Measurements from ENCODE around the gene LYL1. TPM values are rescaled to one million over a fixed set of nuclear protein-coding genes. Genes with fewer than 3 reads are reported as not detected.

Gene LYL1
- polyA plus RNA-seq, 1 donor from 2014 or later: not detected

DNA sequence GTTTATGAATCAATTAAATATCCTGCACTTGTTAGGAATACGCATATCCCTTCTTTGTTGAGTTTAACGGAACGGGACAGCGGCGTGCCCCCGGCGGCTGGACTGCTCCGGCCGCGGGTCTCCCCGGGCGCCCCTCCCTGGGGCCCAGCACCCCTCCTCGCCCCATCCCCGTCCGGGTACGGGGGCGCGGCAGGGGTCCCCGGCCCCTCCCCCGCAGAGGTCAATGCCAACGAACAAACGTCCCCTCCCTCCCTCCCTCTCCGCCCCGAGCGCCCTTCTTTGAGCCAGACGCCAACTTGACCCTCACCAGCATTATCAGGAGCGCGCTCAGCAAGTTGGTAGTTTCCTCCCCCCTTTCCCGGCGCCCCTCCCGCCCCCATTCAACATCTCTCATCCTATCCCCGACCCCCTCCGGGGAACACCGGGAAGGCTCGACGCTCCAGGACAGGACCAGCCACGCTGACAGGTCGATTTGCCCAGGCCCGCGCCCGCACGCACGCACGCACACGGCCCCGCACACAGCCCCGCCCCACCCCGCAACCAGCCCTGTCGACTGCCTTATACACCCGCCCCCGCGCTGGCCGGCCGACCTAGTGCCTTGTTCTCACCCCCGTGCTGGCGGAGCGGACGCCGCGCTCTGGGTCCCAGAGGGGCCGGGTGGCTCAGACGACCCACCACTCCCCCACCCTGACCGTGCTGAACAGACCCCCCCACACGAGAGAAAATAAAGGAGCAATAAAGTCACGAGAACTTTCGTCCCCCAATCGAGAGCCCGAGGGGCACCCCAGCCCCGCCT is 5.0 kb downstream of the LYL1 start:
- Histone ChIP-seq H3K27me3 (ENCODE audit: insufficient read depth, low read depth, low read length) (peaks cover 85% of the 10 kb centered on the region), H3F3A (ENCODE audit: insufficient read depth, low read length, poor library complexity, severe bottlenecking) (no peaks in the 10 kb centered on the region), H2AFZ (ENCODE audit: low read depth, low read length) (no peak overlapping the region), H3K9me3 (ENCODE audit: low read length) (no peaks in the 10 kb centered on the region), H4K20me1 (ENCODE audit: insufficient read depth) (no peaks in the 10 kb centered on the region), H3K4me2 (ENCODE audit: low read length) (no peak overlapping the region), H3K9ac (ENCODE audit: low read length) (no peak overlapping the region), H3K9me2 (ENCODE audit: insufficient read depth, low read length) (no peaks in the 10 kb centered on the region), H3K36me3 (ENCODE audit: insufficient read depth, low read length) (no peaks in the 10 kb centered on the region), H3K79me2 (replicated peaks; ENCODE audit: insufficient read depth, low read length) (no peaks in the 10 kb centered on the region), H3K4me3 (ENCODE audit: low read length) (no peak overlapping the region), H3K27ac (ENCODE audit: low read length) (no peak overlapping the region)
- TF ChIP-seq EZH2 (IDR thresholded peaks at IDR 0.05; ENCODE audit: borderline replicate concordance, insufficient read depth, low read length, poor library complexity, severe bottlenecking): peak; percentile 62
- no peak for TF ChIP-seq CTCF (IDR thresholded peaks at IDR 0.05; ENCODE audit: poor library complexity, severe bottlenecking)

GRCh38 chr19:13097033-13097462 is 5.6 kb downstream of the LYL1 start:
- no peak for TF ChIP-seq MXI1 (conservative IDR thresholded peaks at IDR 0.05; ENCODE audit: poor library complexity, severe bottlenecking)
- TF ChIP-seq POLR2AphosphoS5 (IDR thresholded peaks at IDR 0.05): peak; percentile 76
- TF ChIP-seq EP300 (conservative IDR thresholded peaks at IDR 0.05; ENCODE audit: poor library complexity, severe bottlenecking): no peak
- H3K9me2 ChIP-seq (ENCODE audit: insufficient read depth, low read length): no peaks in the 10 kb centered on the region
- H3K9ac ChIP-seq (ENCODE audit: low read length): no peak overlapping the region
- no peak overlapping the region for H3K27ac ChIP-seq (ENCODE audit: low read length)
- peaks cover 79% of the 10 kb centered on the region for H3K27me3 ChIP-seq (ENCODE audit: insufficient read depth, low read depth, low read length)
- H3F3A ChIP-seq (ENCODE audit: insufficient read depth, low read length, poor library complexity, severe bottlenecking): no peaks in the 10 kb centered on the region
- no peaks in the 10 kb centered on the region for H3K36me3 ChIP-seq (ENCODE audit: insufficient read depth, low read length)
- H4K20me1 ChIP-seq (ENCODE audit: insufficient read depth): no peaks in the 10 kb centered on the region
- no peak overlapping the region for H2AFZ ChIP-seq (ENCODE audit: low read depth, low read length)
- H3K9me3 ChIP-seq (ENCODE audit: low read length): no peaks in the 10 kb centered on the region
- no peaks in the 10 kb centered on the region for H3K79me2 ChIP-seq (replicated peaks; ENCODE audit: insufficient read depth, low read length)
- no peak overlapping the region for H3K4me2 ChIP-seq (ENCODE audit: low read length)
- no peak overlapping the region for H3K4me3 ChIP-seq (ENCODE audit: low read length)

GRCh38 chr19:13095934-13096927 is 6.4 kb downstream of the LYL1 start:
- no peaks in the 10 kb centered on the region for H3F3A ChIP-seq (ENCODE audit: insufficient read depth, low read length, poor library complexity, severe bottlenecking)
- no peak overlapping the region for H3K4me2 ChIP-seq (ENCODE audit: low read length)
- no peak for TF ChIP-seq SMC3 (conservative IDR thresholded peaks at IDR 0.05; ENCODE audit: poor library complexity)
- TF ChIP-seq EZH2 (IDR thresholded peaks at IDR 0.05; ENCODE audit: borderline replicate concordance, insufficient read depth, low read length, poor library complexity, severe bottlenecking): peak; percentile 62
- TF ChIP-seq CTCF (IDR thresholded peaks at IDR 0.05; ENCODE audit: poor library complexity, severe bottlenecking): peak; percentile 26
- peaks cover 73% of the 10 kb centered on the region for H3K27me3 ChIP-seq (ENCODE audit: insufficient read depth, low read depth, low read length)
- H4K20me1 ChIP-seq (ENCODE audit: insufficient read depth): no peaks in the 10 kb centered on the region
- no peaks in the 10 kb centered on the region for H3K9me3 ChIP-seq (ENCODE audit: low read length)
- H3K79me2 ChIP-seq (replicated peaks; ENCODE audit: insufficient read depth, low read length): no peaks in the 10 kb centered on the region
- H3K4me3 ChIP-seq (ENCODE audit: low read length): no peak overlapping the region
- no peaks in the 10 kb centered on the region for H3K9me2 ChIP-seq (ENCODE audit: insufficient read depth, low read length)
- no peak overlapping the region for H2AFZ ChIP-seq (ENCODE audit: low read depth, low read length)
- no peaks in the 10 kb centered on the region for H3K36me3 ChIP-seq (ENCODE audit: insufficient read depth, low read length)
- H3K9ac ChIP-seq (ENCODE audit: low read length): no peak overlapping the region
- H3K27ac ChIP-seq (ENCODE audit: low read length): no peak overlapping the region
